Body of pancreas (tissue), 4 donors: ENCODE measurements around the gene GYG2. TPM values are rescaled to one million over a fixed set of nuclear protein-coding genes. Genes with fewer than 3 reads are reported as not detected.
"Not testable (repeated sequence)": the region's sequence is repeated elsewhere in the genome, so short reads cannot be mapped to it uniquely, and the experiment has no call there.

Source experiments
- ATAC-seq: fragments of 150-250 bp; one replicate; pipeline ENCODE4 v1.9.1; 2016
- DNase-seq, 4 donors: peaks; one replicate each; pipeline ENCODE4 v3.0.0-alpha.2; 2019
- H3K27ac ChIP-seq, 4 donors: fragments of 200-600 bp; sonication (generic); 1 replicate in 3 of 4; 2 replicates in 1 of 4; pipeline versions ENCODE4 v1.5.1 to v1.6.1; 2016 to 2019; ENCODE audit warnings: mild to moderate bottlenecking in 1 of 4, mixed read lengths in 1 of 4, moderate library complexity in 1 of 4
- H3K27me3 ChIP-seq, 2 donors: fragments of 200-600 bp; sonication (generic); one replicate each; pipeline ENCODE4 v1.6.0; 2016; ENCODE audit warnings: mild to moderate bottlenecking in 1 of 2
- H3K36me3 ChIP-seq, 2 donors: fragments of 200-600 bp; sonication (generic); replicated peaks in 1 of 2; 2 replicates each; pipeline ENCODE4 v1.5.1; 2016; ENCODE audit warnings: low read depth in 2 of 2; ENCODE audit not compliant: insufficient read depth in 1 of 2
- H3K4me1 ChIP-seq: fragments of 200-600 bp; sonication (generic); one replicate; pipeline ENCODE4 v1.6.0; 2016
- H3K4me3 ChIP-seq, 2 donors: fragments of 200-600 bp; sonication (generic); 1 replicate in 1 of 2; 2 replicates in 1 of 2; pipeline ENCODE4 v1.5.1; 2016 to 2019
- H3K9me3 ChIP-seq, 3 donors: fragments of 200-600 bp; sonication (generic); 1 replicate in 2 of 3; 2 replicates in 1 of 3; pipeline ENCODE4 v1.5.1; 2016
- CTCF ChIP-seq, 7 experiments: fragments of 450-650 bp in 4 of 7; fragments of 200-600 bp in 3 of 7; sonication (generic) in 3 of 7; IDR thresholded peaks; one replicate each; pipeline ENCODE4 v1.5.1; 2016 to 2019; ENCODE audit warnings: antibody characterized with exemption in 7 of 7
- POLR2A ChIP-seq, 3 donors: fragments of 450-650 bp; IDR thresholded peaks; one replicate each; pipeline ENCODE4 v1.6.1; 2016; ENCODE audit warnings: antibody characterized with exemption in 3 of 3, mild to moderate bottlenecking in 2 of 3
- WGBS, 2 donors: methylation state at CpG; one replicate each; pipeline ENCODE4 v1.1.5; 2017; 5-methylcytosine and 5-hydroxymethylcytosine counted together
- intact Hi-C: fragments of 100-400 bp; cut with DNase I; formaldehyde crosslinking; loops from one replicate; pipeline ENCODE4 v1.15.1; 2023
- total RNA-seq, 2 donors: library from RNA; depleted of rRNA; stranded (reverse); fragments of >200 nt; gene quantifications; one replicate each; pipeline ENCODE4 v1.1.0, GENCODE V29; 2016

GYG2 gene
- total RNA-seq, 2 donors from 2014 or later = 6.0 to 21.4 TPM

- no peaks in the 10 kb centered on the region for H3K27me3 ChIP-seq
- ATAC-seq = no peak
- TF ChIP-seq CTCF (IDR thresholded peaks at IDR 0.05) = no peak
- TF ChIP-seq POLR2A (IDR thresholded peaks at IDR 0.05) = no peak
- no peaks in the 10 kb centered on the region for H3K4me1 ChIP-seq
- no peak overlapping the region for H3K4me3 ChIP-seq
- H3K27ac ChIP-seq = no peak overlapping the region
- DNase-seq = no peak
- no peaks in the 10 kb centered on the region for H3K36me3 ChIP-seq
- 44 to 64% methylated on average over 1 of the region's 1 CpG for WGBS, 2 donors
- intact Hi-C loops = no loop called here
- H3K9me3 ChIP-seq = no peaks in the 10 kb centered on the region
These were observed 92.5 kb downstream of the GYG2 start for GRCh38 chrX:2921193-2921592.

- DNase-seq = no peak
- no peaks in the 10 kb centered on the region for H3K9me3 ChIP-seq
- H3K27me3 ChIP-seq = no peaks in the 10 kb centered on the region
- 77 to 94% methylated on average over 3 to 7 of the region's 9 CpGs for whole genome bisulfite sequencing, 2 donors
- no peaks in the 10 kb centered on the region for H3K4me1 ChIP-seq
- no peak overlapping the region for H3K4me3 ChIP-seq
- no peak overlapping the region for H3K27ac ChIP-seq
- ATAC-seq = no peak
- no peaks in the 10 kb centered on the region for H3K36me3 ChIP-seq
- intact Hi-C loops = no loop called here
- no peak for TF ChIP-seq POLR2A (IDR thresholded peaks at IDR 0.05)
- TF ChIP-seq CTCF (IDR thresholded peaks at IDR 0.05) = no peak
These were observed 93.0 kb downstream of the GYG2 start for GRCh38 chrX:2921750-2922149.

GRCh38 chrX:2924151-2924550 lies 95.4 kb downstream of the GYG2 start:
- TF ChIP-seq POLR2A (IDR thresholded peaks at IDR 0.05) = no peak
- no peak for TF ChIP-seq CTCF (IDR thresholded peaks at IDR 0.05)
- Histone ChIP-seq H3K36me3 (no peaks in the 10 kb centered on the region), H3K27me3 (no peaks in the 10 kb centered on the region), H3K9me3 (no peaks in the 10 kb centered on the region), H3K4me1 (peaks cover 7% of the 10 kb centered on the region), H3K27ac (no peak overlapping the region), H3K4me3 (no peak overlapping the region)
- intact Hi-C loops = no loop called here
- ATAC-seq = no peak
- WGBS, 2 donors = 100% methylated on average over 4 of the region's 9 CpGs; no CpG with 5 or more reads in 1 of the 2 donors
- DNase-seq = no peak

- H3K27ac ChIP-seq, H3K9me3 ChIP-seq, H3K4me3 ChIP-seq, H3K27me3 ChIP-seq, H3K36me3 ChIP-seq, DNase-seq, H3K4me1 ChIP-seq, ATAC-seq, intact Hi-C loops: not testable (repeated sequence)
- WGBS, 2 donors = 91 to 95% methylated on average over 4 of the region's 4 CpGs
These were observed 97.5 kb downstream of the GYG2 start for GRCh38 chrX:2926255-2926654.

GRCh38 chrX:2926664-2927275 lies 98.0 kb downstream of the GYG2 start:
- intact Hi-C loops = no loop called here
- Histone ChIP-seq H3K27ac (peak overlapping the region in 1 of 4 donors; percentile 98), H3K27me3 (no peaks in the 10 kb centered on the region), H3K9me3 (no peaks in the 10 kb centered on the region), H3K4me1 (peaks cover 7% of the 10 kb centered on the region), H3K36me3 (no peaks in the 10 kb centered on the region), H3K4me3 (no peak overlapping the region)
- no peak for DNase-seq
- WGBS, 2 donors = 89 to 96% methylated on average over 6 to 14 of the region's 15 CpGs
- TF ChIP-seq CTCF (IDR thresholded peaks at IDR 0.05) (no peak), POLR2A (IDR thresholded peaks at IDR 0.05) (no peak)
- no peak for ATAC-seq
